Cardiac septum (tissue), 1 donor: ENCODE results near the gene MAX. TPM values are rescaled to one million over a fixed set of nuclear protein-coding genes. Genes with fewer than 3 reads are reported as not detected.

Experiments
- DNase-seq: peaks from one replicate; pipeline ENCODE4 v3.0.0-alpha.2; 2020; ENCODE audit warnings: low spot score
- intact Hi-C: fragments of 100-400 bp; cut with DNase I; formaldehyde crosslinking; loops from one replicate; pipeline ENCODE4 v1.14.0; 2022
- long read RNA-seq: library from polyadenylated mRNA; unstranded; transcript quantifications from one replicate; pipeline ENCODE4 v2.0.0, GENCODE V29; 2021
- total RNA-seq: library from RNA; stranded (reverse); fragmentation: NEBNext Ultra II Directional; extraction: Animal tissue kit (Norgen Biotek cat#: 25700); gene quantifications from one replicate; pipeline ENCODE4 v1.2.1, GENCODE V29; 2021
- donor health status: DM: no; HTN: no; CAD: no.

Gene MAX
- total RNA-seq: 80.8 TPM
- long read RNA-seq, partial matches to known transcripts: 1 of 14 reads
- long read RNA-seq, other reads (novel, unspliced or antisense): 7 of 14 reads

GRCh38 chr14:65102441-65103149, at the start of gene MAX:
TSS of gene MAX (minus strand) at chr14:65102517. CDS start at chr14:65102339, 178 bp downstream.
- peak; percentile 100 for DNase-seq
- intact Hi-C loops: loop anchor here (2.0 to 5.0 kb wide), 2 partner anchors 116 to 310 kb away; partner anchors contain the start of genes FNTB and FUT8

GRCh38 chr14:65151609-65151956, 49.3 kb upstream of the MAX start:
- intact Hi-C loops: no loop called here
- DNase-seq: no peak

GRCh38 chr14:65150898-65151608, 48.7 kb upstream of the MAX start:
- no peak for DNase-seq
- intact Hi-C loops: no loop called here

- intact Hi-C loops: no loop called here
- no peak for DNase-seq
Measured at GRCh38 chr14:65149116-65149515, 46.8 kb upstream of the MAX start.

- intact Hi-C loops: no loop called here
- no peak for DNase-seq
Measured at GRCh38 chr14:65144170-65144569, 41.9 kb upstream of the MAX start.

GRCh38 chr14:65142914-65143625, 40.8 kb upstream of the MAX start:
- intact Hi-C loops: no loop called here
- DNase-seq: no peak

- intact Hi-C loops: no loop called here
- no peak for DNase-seq
Measured at GRCh38 chr14:65142429-65142828, 40.1 kb upstream of the MAX start.

GRCh38 chr14:65141523-65141922, 39.2 kb upstream of the MAX start:
- no peak for DNase-seq
- intact Hi-C loops: no loop called here

- intact Hi-C loops: no loop called here
- DNase-seq: no peak
Measured at GRCh38 chr14:65137648-65138307, 35.5 kb upstream of the MAX start.

GRCh38 chr14:65134651-65135579, 32.6 kb upstream of the MAX start:
- no peak for DNase-seq
- intact Hi-C loops: no loop called here

- intact Hi-C loops: no loop called here
- no peak for DNase-seq
Measured at GRCh38 chr14:65132855-65133254, 30.5 kb upstream of the MAX start.

- intact Hi-C loops: no loop called here
- no peak for DNase-seq
Measured at GRCh38 chr14:65131301-65131701, 29.0 kb upstream of the MAX start.

- intact Hi-C loops: no loop called here
- no peak for DNase-seq
Measured at GRCh38 chr14:65128096-65128495, 25.8 kb upstream of the MAX start.

- intact Hi-C loops: no loop called here
- no peak for DNase-seq
Measured at GRCh38 chr14:65117769-65118745, 15.7 kb upstream of the MAX start.

- DNase-seq: no peak
- intact Hi-C loops: no loop called here
Measured at GRCh38 chr14:65115615-65116014, 13.3 kb upstream of the MAX start.

- intact Hi-C loops: no loop called here
- DNase-seq: no peak
Measured at GRCh38 chr14:65110525-65110924, 8.2 kb upstream of the MAX start.

- intact Hi-C loops: no loop called here
- no peak for DNase-seq
Measured at GRCh38 chr14:65109357-65109756, 7.0 kb upstream of the MAX start.

- intact Hi-C loops: no loop called here
- no peak for DNase-seq
Measured at GRCh38 chr14:65107200-65107599, 4.9 kb upstream of the MAX start.
